ENCODE measurements around the gene OR6M1.

Gene OR6M1

GRCh38 chr11:123806249-123806648 is at the start of gene OR6M1:
OR6M1 (minus strand) TSS chr11:123806349; CDS start chr11:123806349, 0 bp downstream.
- intact Hi-C loops (cut with DNase I): no loop called here

GRCh38 chr11:123853038-123853437 is 46.9 kb upstream of the OR6M1 start:
- no peak for DNase-seq
- intact Hi-C loops (cut with DNase I): no loop called here

More at GRCh38 chr11:123806249-123806648, at the start of gene OR6M1:
- DNase-seq: no peak

- intact Hi-C loops (cut with DNase I): no loop called here
- no peak for DNase-seq
Measured at GRCh38 chr11:123852321-123852720, 46.2 kb upstream of the OR6M1 start.

- DNase-seq: peak in 2 of 10 donors; percentile 60 to 67
- intact Hi-C loops (cut with DNase I): no loop called here
Measured at GRCh38 chr11:123851110-123851509, 45.0 kb upstream of the OR6M1 start.

GRCh38 chr11:123841174-123841573 is 35.0 kb upstream of the OR6M1 start:
- intact Hi-C loops (cut with DNase I): no loop called here
- no peak for DNase-seq

- intact Hi-C loops (cut with DNase I): no loop called here
- no peak for DNase-seq
Measured at GRCh38 chr11:123839131-123839530, 33.0 kb upstream of the OR6M1 start.

GRCh38 chr11:123838659-123839058 is 32.5 kb upstream of the OR6M1 start:
- intact Hi-C loops (cut with DNase I): no loop called here

GRCh38 chr11:123838199-123838598 is 32.0 kb upstream of the OR6M1 start:
- no peak for DNase-seq
- intact Hi-C loops (cut with DNase I): no loop called here

More at GRCh38 chr11:123838659-123839058, 32.5 kb upstream of the OR6M1 start:
- DNase-seq: no peak

GRCh38 chr11:123833095-123833494 is 26.9 kb upstream of the OR6M1 start:
- DNase-seq: no peak
- intact Hi-C loops (cut with DNase I): no loop called here

GRCh38 chr11:123829745-123830144 is 23.6 kb upstream of the OR6M1 start:
- intact Hi-C loops (cut with DNase I): no loop called here
- peak in 2 of 10 donors; percentile 45 to 52 for DNase-seq

GRCh38 chr11:123822599-123822998 is 16.4 kb upstream of the OR6M1 start:
- DNase-seq: no peak
- intact Hi-C loops (cut with DNase I): no loop called here

GRCh38 chr11:123822032-123822431 is 15.9 kb upstream of the OR6M1 start:
- intact Hi-C loops (cut with DNase I): no loop called here
- DNase-seq: no peak

- peak in 2 of 10 donors; percentile 66 to 70 for DNase-seq
- intact Hi-C loops (cut with DNase I): no loop called here
Measured at GRCh38 chr11:123815122-123815521, 9.0 kb upstream of the OR6M1 start.

GRCh38 chr11:123801765-123802164 is 4.4 kb downstream of the OR6M1 start:
- no peak for DNase-seq
- intact Hi-C loops (cut with DNase I): no loop called here

- intact Hi-C loops (cut with DNase I): no loop called here
- no peak for DNase-seq
Measured at GRCh38 chr11:123800036-123800435, 6.1 kb downstream of the OR6M1 start.

- DNase-seq: no peak
- intact Hi-C loops (cut with DNase I): no loop called here
Measured at GRCh38 chr11:123799438-123799837, 6.7 kb downstream of the OR6M1 start.

- intact Hi-C loops (cut with DNase I): no loop called here
- DNase-seq: no peak
Measured at GRCh38 chr11:123798513-123799252, 7.5 kb downstream of the OR6M1 start.

GRCh38 chr11:123798079-123798478 is 8.1 kb downstream of the OR6M1 start:
- no peak for DNase-seq
- intact Hi-C loops (cut with DNase I): no loop called here

GRCh38 chr11:123797541-123797940 is 8.6 kb downstream of the OR6M1 start:
- intact Hi-C loops (cut with DNase I): no loop called here

GRCh38 chr11:123797114-123797513 is 9.0 kb downstream of the OR6M1 start:
- no peak for DNase-seq

More at GRCh38 chr11:123797541-123797940, 8.6 kb downstream of the OR6M1 start:
- DNase-seq: no peak

GRCh38 chr11:123796226-123796625 is 9.9 kb downstream of the OR6M1 start:
- intact Hi-C loops (cut with DNase I): no loop called here
- DNase-seq: no peak

More at GRCh38 chr11:123797114-123797513, 9.0 kb downstream of the OR6M1 start:
- intact Hi-C loops (cut with DNase I): no loop called here

- no peak for DNase-seq
- intact Hi-C loops (cut with DNase I): no loop called here
Measured at GRCh38 chr11:123783536-123783935, 22.6 kb downstream of the OR6M1 start.
